Stomach (tissue), 4 donors: Measurements from ENCODE around the gene ADGRG1.
"Not testable (repeated sequence)": the region's sequence is repeated elsewhere in the genome, so short reads cannot be mapped to it uniquely, and the experiment has no call there.

Experiments
- EP300 ChIP-seq: sonication (generic); formaldehyde crosslinking; IDR thresholded peaks from one replicate; pipeline ENCODE4 v1.6.1; 2017; ENCODE audit warnings: antibody characterized with exemption
- POLR2A ChIP-seq, 4 donors: fragments of 450-650 bp; IDR thresholded peaks; one replicate each; pipeline ENCODE4 v1.6.1; 2016; ENCODE audit warnings: antibody characterized with exemption in 4 of 4, control low read depth in 2 of 4, mild to moderate bottlenecking in 1 of 4, moderate library complexity in 1 of 4

DNA sequence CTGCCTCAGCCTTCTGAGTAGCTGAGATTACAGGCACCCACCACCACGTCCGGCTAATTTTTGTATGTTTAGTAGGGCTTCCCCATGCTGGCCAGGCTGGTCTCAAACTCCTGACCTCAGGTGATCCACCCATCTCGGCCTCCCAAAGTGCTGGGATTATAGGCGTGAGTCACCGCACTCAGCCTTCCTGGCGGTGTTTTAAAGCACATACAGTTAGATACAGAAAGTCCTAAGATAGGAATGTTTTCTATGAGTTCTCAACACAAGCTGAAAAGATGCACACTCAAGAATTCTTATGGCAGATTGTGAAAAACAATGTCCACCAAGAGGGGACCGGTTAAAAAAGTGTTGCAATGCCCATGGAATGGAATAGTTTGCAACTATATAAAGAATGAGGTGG is 43.0 kb downstream of the ADGRG1 start:
- not testable (repeated sequence) for TF ChIP-seq POLR2A (IDR thresholded peaks at IDR 0.05); EP300
